IPS-11a (cell line): ENCODE results near the gene TIMM8B.
"Not testable (repeated sequence)": the region's sequence is repeated elsewhere in the genome, so short reads cannot be mapped to it uniquely, and the experiment has no call there.

ENCODE experiments used
- H3K4me3 ChIP-seq: one replicate; pipeline ENCODE4 v1.5.1; 2013; ENCODE audit warnings: low read depth, low read length, control low read depth

The TIMM8B gene

DNA sequence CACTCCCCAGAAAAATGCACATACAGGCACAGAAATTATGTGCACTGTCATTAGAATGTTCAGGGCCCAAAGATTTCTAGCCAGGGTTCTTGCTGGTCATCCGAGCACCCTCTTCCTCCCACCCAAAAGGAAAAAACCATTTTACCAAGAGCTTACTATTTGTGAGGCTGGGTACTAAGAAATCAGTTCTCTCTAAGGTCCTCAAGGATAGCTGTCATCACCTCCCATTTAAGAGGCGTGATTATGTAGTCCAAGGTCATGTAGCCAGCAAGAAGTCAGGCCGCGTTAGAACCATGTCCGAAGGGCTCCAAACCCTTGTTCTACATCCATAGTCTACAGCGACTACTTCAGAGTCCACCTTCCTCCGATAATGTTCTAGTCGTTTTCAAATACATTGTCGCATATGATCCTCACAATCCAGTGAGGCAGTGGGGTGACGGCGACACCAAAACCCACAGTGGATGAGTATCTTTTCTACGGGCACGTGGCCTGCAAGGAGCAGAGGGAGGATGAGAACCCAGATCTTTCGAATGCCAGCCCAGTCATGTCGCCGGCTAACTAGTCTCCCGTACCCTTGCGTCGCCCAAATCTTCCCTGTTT lies 634 bp downstream of the TIMM8B start:
- H3K4me3 ChIP-seq: peak overlapping the region; percentile 97

GRCh38 chr11:112082729-112083128 lies 3.8 kb downstream of the TIMM8B start:
- H3K4me3 ChIP-seq: no peak overlapping the region

- peak within 1 kb of the TSS; percentile 98 for H3K4me3 ChIP-seq
These were observed 12.4 kb downstream of the TIMM8B start, which contains the start of the genes NKAPD1 and PIH1D2 for GRCh38 chr11:112073941-112074811. NKAPD1 (plus strand) TSS chr11:112074299; CDS start chr11:112075575, 1,276 bp downstream. PIH1D2 (minus strand) TSS chr11:112074017; CDS start chr11:112073174, 843 bp downstream.

DNA sequence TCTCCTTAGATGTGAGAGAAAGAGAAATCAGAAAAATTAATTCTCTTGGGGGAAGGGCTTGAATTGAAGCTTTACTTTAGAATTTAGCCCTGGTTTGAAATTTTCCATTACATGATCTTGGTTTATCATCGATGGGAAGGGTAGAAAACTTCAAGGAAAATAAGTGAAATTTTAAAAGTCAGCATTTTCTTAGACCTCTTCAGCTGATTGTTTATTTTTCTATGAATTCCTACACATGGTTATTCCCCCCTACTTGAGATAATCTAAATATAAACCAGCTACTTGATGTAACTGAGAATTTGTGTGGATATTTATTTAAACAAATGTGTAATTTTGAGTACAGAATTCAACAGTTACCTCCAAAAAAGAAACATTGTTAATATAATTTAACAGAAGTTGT lies 23.6 kb downstream of the TIMM8B start:
- H3K4me3 ChIP-seq: no peak overlapping the region

- H3K4me3 ChIP-seq: no peak overlapping the region
These were observed 28.5 kb downstream of the TIMM8B start for GRCh38 chr11:112058103-112058502.

GRCh38 chr11:112057170-112057569 lies 29.4 kb downstream of the TIMM8B start:
- no peak overlapping the region for H3K4me3 ChIP-seq

- no peak overlapping the region for H3K4me3 ChIP-seq
These were observed 34.8 kb downstream of the TIMM8B start for GRCh38 chr11:112051768-112052167.

GRCh38 chr11:112050721-112051120 lies 35.8 kb downstream of the TIMM8B start:
- no peak overlapping the region for H3K4me3 ChIP-seq

GRCh38 chr11:112049777-112050176 lies 36.8 kb downstream of the TIMM8B start:
- no peak overlapping the region for H3K4me3 ChIP-seq

GRCh38 chr11:112048256-112048655 lies 38.3 kb downstream of the TIMM8B start:
- not testable (repeated sequence) for H3K4me3 ChIP-seq

GRCh38 chr11:112046647-112047046 lies 39.9 kb downstream of the TIMM8B start:
- H3K4me3 ChIP-seq: not testable (repeated sequence)

GRCh38 chr11:112044961-112045360 lies 41.6 kb downstream of the TIMM8B start:
- H3K4me3 ChIP-seq: no peak overlapping the region

DNA sequence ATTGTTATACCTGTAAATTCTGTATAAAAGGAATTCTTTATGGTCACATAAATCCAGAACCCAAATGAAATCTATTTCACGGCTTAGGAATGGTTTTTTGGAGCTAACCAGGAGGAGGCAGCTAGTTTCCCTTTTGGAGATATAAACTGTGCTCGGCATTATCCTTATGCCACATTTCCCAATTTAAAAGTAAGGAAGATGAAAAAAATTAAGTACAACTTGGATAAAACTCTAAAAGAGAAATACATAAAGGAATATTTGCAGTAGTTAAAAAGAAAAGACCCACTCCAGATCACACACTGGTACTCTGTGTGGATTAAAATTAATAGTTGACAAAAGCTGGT lies 43.6 kb downstream of the TIMM8B start:
- no peak overlapping the region for H3K4me3 ChIP-seq

DNA sequence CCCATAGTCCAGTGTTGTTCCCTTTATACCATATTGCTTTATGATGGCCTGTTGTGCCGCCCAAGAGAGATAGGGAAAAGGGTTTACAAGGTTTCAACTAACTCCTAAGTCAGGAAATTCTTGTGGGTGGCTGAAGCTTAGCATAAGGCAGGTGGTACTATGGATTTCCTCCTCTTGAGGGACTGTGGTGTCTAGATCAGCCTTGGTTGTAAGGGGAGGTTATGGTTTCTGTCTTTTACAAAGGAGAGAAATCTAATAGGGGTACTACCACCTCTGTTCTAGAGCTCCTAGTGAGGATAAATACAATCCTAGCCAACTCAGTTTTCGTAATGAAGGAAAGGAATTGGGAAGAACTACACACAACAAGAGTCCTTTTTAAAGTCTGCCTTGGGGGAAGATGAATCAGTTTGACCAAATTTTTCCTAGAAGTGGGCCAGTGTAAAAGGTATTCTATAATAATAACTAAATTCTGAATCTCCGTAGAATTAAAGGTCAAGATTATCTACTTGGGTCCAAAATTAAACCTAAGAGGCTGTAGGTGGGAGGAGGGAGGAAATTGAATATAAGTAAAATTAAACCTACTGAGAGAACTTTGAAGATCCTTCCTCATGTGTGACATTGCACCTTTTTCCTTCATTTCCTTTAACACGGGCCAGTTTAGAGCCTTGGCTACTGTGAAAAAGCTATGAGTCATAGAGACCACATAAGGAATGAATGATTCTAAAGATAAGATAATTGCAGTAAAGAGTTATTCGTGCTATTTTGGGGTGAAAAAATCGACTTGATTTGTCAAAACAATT lies 44.2 kb downstream of the TIMM8B start:
- no peak overlapping the region for H3K4me3 ChIP-seq

DNA sequence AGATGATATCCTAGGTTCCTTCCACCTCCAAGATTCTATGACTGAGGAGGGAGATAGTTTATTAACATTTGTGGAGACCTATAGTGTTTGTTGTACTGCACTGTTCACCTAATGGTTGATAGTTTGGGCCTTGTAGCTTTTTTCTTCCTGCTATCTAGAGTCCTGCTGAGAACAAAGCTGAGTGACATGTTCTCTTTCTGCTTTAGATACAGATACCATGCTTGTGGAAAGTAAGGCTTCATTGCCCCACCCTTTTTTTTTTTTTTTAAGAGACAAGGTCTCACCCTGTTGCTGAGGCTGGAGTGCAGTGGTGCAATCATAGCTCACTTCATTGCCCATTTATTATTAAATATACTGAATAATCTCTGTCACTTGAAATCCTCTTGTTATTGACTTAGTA lies 49.0 kb downstream of the TIMM8B start:
- no peak overlapping the region for H3K4me3 ChIP-seq
